GM23248 (cell line): ENCODE measurements around the gene DNAI1.

ENCODE experiments used
- EZH2 ChIP-seq: fragments of 200-600 bp; sonication (generic); IDR thresholded peaks from 2 replicates; pipeline ENCODE4 v1.6.1; 2018; ENCODE audit warnings: antibody characterized with exemption, mild to moderate bottlenecking; ENCODE audit not compliant: insufficient read depth, poor library complexity, severe bottlenecking
- EZH2phosphoT487 ChIP-seq: fragments of 200-600 bp; sonication (generic); IDR thresholded peaks from 2 replicates; pipeline ENCODE4 v1.6.1; 2018; ENCODE audit warnings: antibody characterized with exemption, moderate library complexity, mild to moderate bottlenecking, low read depth; ENCODE audit not compliant: insufficient read depth

DNA sequence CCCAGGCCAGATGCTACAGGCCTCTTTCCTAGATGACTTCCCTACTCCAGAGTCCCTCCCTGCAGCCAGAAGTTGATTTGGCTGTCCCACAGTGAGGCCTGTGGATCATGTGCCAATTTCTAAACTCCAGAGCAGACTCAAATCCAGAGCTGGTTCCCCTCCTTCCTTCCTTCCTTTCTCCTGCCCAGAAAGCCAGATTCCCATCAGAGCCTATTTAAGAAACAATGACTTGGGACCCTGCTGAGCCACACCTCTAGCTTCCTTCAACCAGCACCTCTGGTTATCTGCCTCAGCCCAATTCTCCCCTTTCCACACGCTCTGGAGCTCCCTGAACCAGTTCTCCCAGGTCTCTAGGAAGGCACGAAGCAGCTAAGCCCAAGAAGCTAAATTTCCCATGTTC lies 7.5 kb upstream of the DNAI1 start:
- TF ChIP-seq EZH2phosphoT487 (no peak), EZH2 (no peak)
